Measurements from ENCODE around the gene SH3PXD2B. TPM values are rescaled to one million over a fixed set of nuclear protein-coding genes. Genes with fewer than 3 reads are reported as not detected.

The SH3PXD2B gene
- total and polyA plus RNA-seq, 2 of the 13 experiments (the other 11 are each of a cell fraction or from before 2014, with no cell fraction given) = 3.4 to 4.6 TPM

DNA sequence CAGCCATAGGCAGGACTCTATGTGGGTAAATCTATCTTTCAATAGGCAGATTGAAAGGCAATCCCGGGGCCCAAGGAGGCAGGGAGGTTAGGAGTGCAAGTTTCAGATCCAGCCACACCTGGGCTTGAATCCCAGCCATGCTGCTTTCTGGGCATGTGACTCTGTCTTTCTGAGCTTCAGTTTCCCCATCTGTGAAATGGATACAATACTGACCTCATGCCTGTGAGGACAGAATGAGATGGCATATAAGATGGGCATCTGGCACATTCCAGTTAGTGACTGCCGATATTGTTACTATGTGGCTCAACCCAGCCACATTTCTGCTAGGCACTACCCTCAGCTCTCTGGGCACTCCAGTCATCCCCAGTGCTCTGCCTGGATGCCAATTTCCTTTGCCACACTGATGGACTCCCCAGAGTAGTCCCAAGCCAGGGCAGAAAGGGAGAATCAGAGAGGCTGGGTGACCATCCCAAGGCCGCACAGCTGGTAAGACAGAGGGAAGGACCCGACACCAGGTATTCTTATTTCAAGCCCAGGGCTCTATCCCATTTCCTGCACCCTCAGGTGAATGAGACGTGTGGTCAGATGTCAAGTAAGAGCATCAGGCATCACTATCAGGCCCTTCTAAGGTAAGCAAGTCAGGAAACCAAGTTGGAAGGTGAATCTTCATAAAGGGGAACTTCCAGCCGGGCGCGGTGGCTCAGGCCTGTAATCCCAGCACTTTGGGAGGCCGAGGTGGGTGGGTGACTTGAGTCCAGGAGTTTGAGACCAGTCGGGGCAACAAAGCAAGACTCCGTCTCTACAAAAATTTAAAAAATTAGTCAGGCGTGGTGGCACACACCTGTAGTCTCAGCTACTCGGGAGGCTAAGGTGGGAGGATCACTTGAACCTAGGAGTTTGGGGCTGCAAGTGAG lies 38.7 kb downstream of the SH3PXD2B start (continued):
- TF ChIP-seq, protein P1, sequence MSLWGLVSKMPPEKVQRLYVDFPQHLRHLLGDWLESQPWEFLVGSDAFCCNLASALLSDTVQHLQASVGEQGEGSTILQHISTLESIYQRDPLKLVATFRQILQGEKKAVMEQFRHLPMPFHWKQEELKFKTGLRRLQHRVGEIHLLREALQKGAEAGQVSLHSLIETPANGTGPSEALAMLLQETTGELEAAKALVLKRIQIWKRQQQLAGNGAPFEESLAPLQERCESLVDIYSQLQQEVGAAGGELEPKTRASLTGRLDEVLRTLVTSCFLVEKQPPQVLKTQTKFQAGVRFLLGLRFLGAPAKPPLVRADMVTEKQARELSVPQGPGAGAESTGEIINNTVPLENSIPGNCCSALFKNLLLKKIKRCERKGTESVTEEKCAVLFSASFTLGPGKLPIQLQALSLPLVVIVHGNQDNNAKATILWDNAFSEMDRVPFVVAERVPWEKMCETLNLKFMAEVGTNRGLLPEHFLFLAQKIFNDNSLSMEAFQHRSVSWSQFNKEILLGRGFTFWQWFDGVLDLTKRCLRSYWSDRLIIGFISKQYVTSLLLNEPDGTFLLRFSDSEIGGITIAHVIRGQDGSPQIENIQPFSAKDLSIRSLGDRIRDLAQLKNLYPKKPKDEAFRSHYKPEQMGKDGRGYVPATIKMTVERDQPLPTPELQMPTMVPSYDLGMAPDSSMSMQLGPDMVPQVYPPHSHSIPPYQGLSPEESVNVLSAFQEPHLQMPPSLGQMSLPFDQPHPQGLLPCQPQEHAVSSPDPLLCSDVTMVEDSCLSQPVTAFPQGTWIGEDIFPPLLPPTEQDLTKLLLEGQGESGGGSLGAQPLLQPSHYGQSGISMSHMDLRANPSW (CRISPR knock-in tag; IDR thresholded peaks at IDR 0.05; ENCODE audit: borderline replicate concordance) = no peak; the same call in 1 of the 2 replicates
- TF ChIP-seq ZNF225 (CRISPR knock-in tag; IDR thresholded peaks at IDR 0.05) (no peak), FLYWCH1 (CRISPR knock-in tag; IDR thresholded peaks at IDR 0.05) (no peak), MED1 (CRISPR knock-in tag; IDR thresholded peaks at IDR 0.05) (no peak), ZNF512 (CRISPR knock-in tag; IDR thresholded peaks at IDR 0.05) (no peak), BCL6 (CRISPR knock-in tag; IDR thresholded peaks at IDR 0.05) (no peak), ZNF343 (CRISPR knock-in tag; IDR thresholded peaks at IDR 0.05) (no peak), YEATS4 (CRISPR knock-in tag; IDR thresholded peaks at IDR 0.05; ENCODE audit: borderline replicate concordance) (no peak), SRY (CRISPR knock-in tag; IDR thresholded peaks at IDR 0.05) (no peak), REPIN1 (CRISPR knock-in tag; IDR thresholded peaks at IDR 0.05; ENCODE audit: borderline replicate concordance, low read depth) (0 out of 2 replicates have a peak, but pooled peaks have one; percentile 1), SPEN (CRISPR knock-in tag; IDR thresholded peaks at IDR 0.05; ENCODE audit: low read depth) (no peak), JUN (CRISPR knock-in tag; IDR thresholded peaks at IDR 0.05) (no peak), CHD4 (IDR thresholded peaks at IDR 0.05; ENCODE audit: borderline replicate concordance, low read length) (peak; percentile 83), ZNF556 (CRISPR knock-in tag; IDR thresholded peaks at IDR 0.05; ENCODE audit: borderline replicate concordance) (no peak), HMG20A (CRISPR knock-in tag; IDR thresholded peaks at IDR 0.05; ENCODE audit: borderline replicate concordance) (no peak; the same call in 1 of the 2 replicates), CENPX (CRISPR knock-in tag; IDR thresholded peaks at IDR 0.05) (no peak), RELA (CRISPR knock-in tag; IDR thresholded peaks at IDR 0.05) (no peak), NCOR1 (IDR thresholded peaks at IDR 0.05; ENCODE audit: borderline replicate concordance, low read length) (peak; percentile 15; the same call in 1 of the 2 replicates), RFX1 (IDR thresholded peaks at IDR 0.05) (no peak), ZNF777 (CRISPR knock-in tag; IDR thresholded peaks at IDR 0.05) (no peak)
- TF ChIP-seq, protein P2, sequence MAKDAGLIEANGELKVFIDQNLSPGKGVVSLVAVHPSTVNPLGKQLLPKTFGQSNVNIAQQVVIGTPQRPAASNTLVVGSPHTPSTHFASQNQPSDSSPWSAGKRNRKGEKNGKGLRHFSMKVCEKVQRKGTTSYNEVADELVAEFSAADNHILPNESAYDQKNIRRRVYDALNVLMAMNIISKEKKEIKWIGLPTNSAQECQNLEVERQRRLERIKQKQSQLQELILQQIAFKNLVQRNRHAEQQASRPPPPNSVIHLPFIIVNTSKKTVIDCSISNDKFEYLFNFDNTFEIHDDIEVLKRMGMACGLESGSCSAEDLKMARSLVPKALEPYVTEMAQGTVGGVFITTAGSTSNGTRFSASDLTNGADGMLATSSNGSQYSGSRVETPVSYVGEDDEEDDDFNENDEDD (CRISPR knock-in tag; IDR thresholded peaks at IDR 0.05; ENCODE audit: borderline replicate concordance) = no peak
- TF ChIP-seq, protein P3, sequence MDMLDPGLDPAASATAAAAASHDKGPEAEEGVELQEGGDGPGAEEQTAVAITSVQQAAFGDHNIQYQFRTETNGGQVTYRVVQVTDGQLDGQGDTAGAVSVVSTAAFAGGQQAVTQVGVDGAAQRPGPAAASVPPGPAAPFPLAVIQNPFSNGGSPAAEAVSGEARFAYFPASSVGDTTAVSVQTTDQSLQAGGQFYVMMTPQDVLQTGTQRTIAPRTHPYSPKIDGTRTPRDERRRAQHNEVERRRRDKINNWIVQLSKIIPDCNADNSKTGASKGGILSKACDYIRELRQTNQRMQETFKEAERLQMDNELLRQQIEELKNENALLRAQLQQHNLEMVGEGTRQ (IDR thresholded peaks at IDR 0.05; ENCODE audit: low read depth, low read length) = no peak
- TF ChIP-seq, protein P3 (CRISPR knock-in tag; IDR thresholded peaks at IDR 0.05; ENCODE audit: borderline replicate concordance) = no peak
